ENCODE results near the gene RAD21L1. TPM values are rescaled to one million over a fixed set of nuclear protein-coding genes. Genes with fewer than 3 reads are reported as not detected.
A peak's percentile ranks its signal among the peaks of the same experiment; 100 is the strongest.

Gene RAD21L1
- total RNA-seq, 1 donor from 2014 or later, result not detected

DNA sequence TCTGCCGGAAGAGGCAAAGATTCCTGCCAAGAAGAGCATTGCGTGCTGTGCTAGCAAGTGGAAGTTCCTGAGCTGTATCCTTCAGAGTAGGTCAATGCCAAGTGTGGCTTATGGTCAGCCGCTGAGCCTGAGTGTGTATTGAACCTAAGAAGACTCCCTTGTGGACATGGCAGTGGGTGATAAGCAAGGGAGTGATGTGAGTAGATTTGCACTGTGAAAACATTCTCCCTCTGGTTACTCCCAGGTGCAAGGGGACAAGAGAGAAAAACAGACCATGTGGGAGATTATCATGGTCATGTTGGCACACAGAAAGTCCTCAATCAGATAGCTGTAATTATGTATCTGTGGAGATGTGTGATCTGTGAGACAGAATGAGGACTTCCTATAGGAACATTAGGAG is 35.0 kb upstream of the RAD21L1 start:
- Histone ChIP-seq H3K9me3 (no peaks in the 10 kb centered on the region), H3K27ac (no peak overlapping the region), H3K4me3 (no peak overlapping the region), H3K4me1 (peaks cover 8% of the 10 kb centered on the region), H3K36me3 (no peaks in the 10 kb centered on the region), H3K27me3 (no peaks in the 10 kb centered on the region)
- intact Hi-C loops (cut with DNase I), result no loop called here
- TF ChIP-seq, protein P1, sequence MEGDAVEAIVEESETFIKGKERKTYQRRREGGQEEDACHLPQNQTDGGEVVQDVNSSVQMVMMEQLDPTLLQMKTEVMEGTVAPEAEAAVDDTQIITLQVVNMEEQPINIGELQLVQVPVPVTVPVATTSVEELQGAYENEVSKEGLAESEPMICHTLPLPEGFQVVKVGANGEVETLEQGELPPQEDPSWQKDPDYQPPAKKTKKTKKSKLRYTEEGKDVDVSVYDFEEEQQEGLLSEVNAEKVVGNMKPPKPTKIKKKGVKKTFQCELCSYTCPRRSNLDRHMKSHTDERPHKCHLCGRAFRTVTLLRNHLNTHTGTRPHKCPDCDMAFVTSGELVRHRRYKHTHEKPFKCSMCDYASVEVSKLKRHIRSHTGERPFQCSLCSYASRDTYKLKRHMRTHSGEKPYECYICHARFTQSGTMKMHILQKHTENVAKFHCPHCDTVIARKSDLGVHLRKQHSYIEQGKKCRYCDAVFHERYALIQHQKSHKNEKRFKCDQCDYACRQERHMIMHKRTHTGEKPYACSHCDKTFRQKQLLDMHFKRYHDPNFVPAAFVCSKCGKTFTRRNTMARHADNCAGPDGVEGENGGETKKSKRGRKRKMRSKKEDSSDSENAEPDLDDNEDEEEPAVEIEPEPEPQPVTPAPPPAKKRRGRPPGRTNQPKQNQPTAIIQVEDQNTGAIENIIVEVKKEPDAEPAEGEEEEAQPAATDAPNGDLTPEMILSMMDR (IDR thresholded peaks at IDR 0.05), result no peak
- DNase-seq (no peak), ATAC-seq (no peak)

DNA sequence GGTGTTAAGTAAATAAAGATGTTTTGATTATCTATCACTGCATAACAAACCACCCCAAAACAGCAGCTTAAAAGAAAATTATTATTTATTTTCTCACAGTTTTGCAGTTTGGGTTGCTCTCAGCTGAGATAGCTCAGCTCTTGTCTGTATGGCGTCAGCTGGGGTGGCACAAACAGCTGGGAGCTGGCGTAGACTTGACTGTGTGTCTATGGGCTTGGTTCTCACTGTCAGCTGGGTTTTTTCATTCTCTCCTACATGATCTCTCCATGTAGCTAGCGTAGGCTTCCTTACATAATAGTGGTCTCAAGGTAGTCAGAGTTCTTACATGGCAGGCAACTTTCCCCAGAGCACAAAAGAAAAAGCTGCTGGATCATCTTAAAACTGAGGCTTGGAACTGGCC is 34.5 kb upstream of the RAD21L1 start:
- intact Hi-C loops (cut with DNase I), result no loop called here
- H3K27me3 ChIP-seq, result no peaks in the 10 kb centered on the region
- peaks cover 8% of the 10 kb centered on the region for H3K4me1 ChIP-seq
- no peaks in the 10 kb centered on the region for H3K9me3 ChIP-seq
- H3K4me3 ChIP-seq, result no peak overlapping the region
- TF ChIP-seq, protein P1 (IDR thresholded peaks at IDR 0.05), result no peak
- no peaks in the 10 kb centered on the region for H3K36me3 ChIP-seq
- no peak for ATAC-seq
- DNase-seq, result no peak
- H3K27ac ChIP-seq, result no peak overlapping the region

DNA sequence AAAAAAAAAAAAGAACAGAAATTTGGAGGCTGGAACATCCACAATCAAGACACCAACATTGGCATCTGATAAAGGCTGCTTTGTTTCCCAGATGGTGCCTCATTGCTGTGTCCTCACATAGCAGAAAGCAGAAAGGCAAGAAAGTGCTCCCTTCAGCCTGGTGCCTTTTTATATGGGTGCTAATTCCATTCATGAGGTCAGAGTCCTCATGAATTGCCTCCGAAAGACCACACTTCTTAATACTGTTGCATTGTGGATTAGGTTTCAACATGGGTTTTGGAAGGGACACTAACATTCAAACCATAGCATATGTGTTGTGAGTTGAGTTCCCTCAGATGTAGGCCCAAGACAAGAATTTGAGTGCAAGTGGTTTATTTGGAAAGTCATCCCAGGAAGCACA is 30.6 kb upstream of the RAD21L1 start:
- TF ChIP-seq, protein P1 (IDR thresholded peaks at IDR 0.05), result no peak
- intact Hi-C loops (cut with DNase I), result no loop called here
- peaks cover 8% of the 10 kb centered on the region for H3K4me1 ChIP-seq
- no peak overlapping the region for H3K4me3 ChIP-seq
- no peaks in the 10 kb centered on the region for H3K36me3 ChIP-seq
- ATAC-seq (no peak), DNase-seq (no peak)
- no peak overlapping the region for H3K27ac ChIP-seq
- H3K27me3 ChIP-seq, result no peaks in the 10 kb centered on the region
- no peaks in the 10 kb centered on the region for H3K9me3 ChIP-seq

DNA sequence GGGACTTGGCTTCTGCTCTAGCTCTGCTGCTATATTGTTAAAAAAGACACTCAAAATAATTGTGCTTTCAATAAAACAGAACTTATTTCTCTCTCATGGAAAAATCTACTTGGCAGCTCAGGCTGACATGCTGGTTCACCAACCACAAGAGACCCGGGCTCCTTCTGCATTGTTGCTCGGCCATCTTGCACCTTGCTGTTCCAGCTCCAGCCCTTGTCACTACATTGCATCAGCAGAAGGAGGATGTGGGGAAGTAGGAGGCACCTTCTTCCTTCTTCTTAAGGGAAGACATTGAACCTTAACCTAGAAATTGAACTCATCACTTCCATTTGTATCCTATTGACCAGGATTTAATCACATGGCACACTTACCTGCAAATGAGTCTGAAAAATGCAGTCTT is 29.2 kb upstream of the RAD21L1 start:
- ATAC-seq (peak; percentile 48), DNase-seq (no peak)
- TF ChIP-seq, protein P1 (IDR thresholded peaks at IDR 0.05), result no peak
- no peaks in the 10 kb centered on the region for H3K4me1 ChIP-seq
- no peaks in the 10 kb centered on the region for H3K9me3 ChIP-seq
- no peaks in the 10 kb centered on the region for H3K36me3 ChIP-seq
- intact Hi-C loops (cut with DNase I), result no loop called here
- H3K27me3 ChIP-seq, result no peaks in the 10 kb centered on the region
- no peak overlapping the region for H3K4me3 ChIP-seq
- no peak overlapping the region for H3K27ac ChIP-seq

DNA sequence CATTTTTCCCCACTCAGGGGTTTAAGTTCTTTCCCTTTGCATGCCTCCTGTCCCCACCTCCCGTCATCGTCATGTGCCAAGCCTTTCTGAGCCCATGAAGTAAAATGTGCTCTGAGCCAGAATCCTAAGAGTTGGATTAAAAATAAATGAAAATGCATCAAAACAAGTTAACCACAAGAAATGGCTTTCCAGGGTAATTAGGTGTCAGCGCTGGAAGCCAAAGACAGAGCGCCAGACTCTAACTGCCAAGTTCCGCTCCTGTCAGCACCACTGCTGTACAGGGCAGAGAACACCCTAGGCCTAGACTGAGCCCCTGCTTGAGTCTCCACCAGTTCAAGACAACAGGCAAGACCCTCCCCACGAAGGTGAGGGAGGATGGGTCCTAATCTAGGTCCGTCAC is 28.0 kb upstream of the RAD21L1 start:
- H3K27me3 ChIP-seq, result no peaks in the 10 kb centered on the region
- H3K27ac ChIP-seq, result no peak overlapping the region
- intact Hi-C loops (cut with DNase I), result no loop called here
- TF ChIP-seq, protein P1 (IDR thresholded peaks at IDR 0.05), result no peak
- no peak overlapping the region for H3K4me3 ChIP-seq
- ATAC-seq (peak; percentile 38), DNase-seq (no peak)
- H3K36me3 ChIP-seq, result no peaks in the 10 kb centered on the region
- no peaks in the 10 kb centered on the region for H3K4me1 ChIP-seq
- no peaks in the 10 kb centered on the region for H3K9me3 ChIP-seq

DNA sequence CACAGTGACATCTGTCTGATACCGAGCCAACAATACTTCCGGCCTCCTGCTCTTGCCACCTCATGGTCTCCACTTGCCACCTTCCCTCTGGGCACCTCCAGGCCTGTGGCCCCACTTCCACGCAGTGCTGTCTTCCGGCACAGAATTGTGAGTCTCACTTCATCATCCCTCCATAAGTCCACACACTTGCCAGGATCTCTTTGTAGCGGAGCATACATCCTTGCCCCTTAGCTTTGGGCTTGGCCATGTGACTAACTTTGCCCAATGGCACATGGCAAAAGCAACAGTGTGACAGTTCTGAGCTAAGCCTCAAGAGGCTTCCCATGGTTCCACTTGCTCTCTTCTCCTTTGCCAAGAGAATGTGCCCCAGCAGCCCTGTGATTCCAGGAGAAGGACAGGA is 27.1 kb upstream of the RAD21L1 start:
- Histone ChIP-seq H3K36me3 (no peaks in the 10 kb centered on the region), H3K4me1 (peaks cover 5% of the 10 kb centered on the region), H3K4me3 (no peak overlapping the region), H3K9me3 (no peaks in the 10 kb centered on the region), H3K27ac (no peak overlapping the region), H3K27me3 (no peaks in the 10 kb centered on the region)
- DNase-seq (no peak), ATAC-seq (no peak)
- intact Hi-C loops (cut with DNase I), result no loop called here
- TF ChIP-seq, protein P1 (IDR thresholded peaks at IDR 0.05), result no peak
